Suprapubic skin (tissue), 3 donors: ENCODE data around the gene RASGRP3.

Experiments
- POLR2A ChIP-seq, 2 donors: fragments of 450-650 bp; IDR thresholded peaks; one replicate each; pipeline ENCODE4 v1.6.1; 2017; ENCODE audit warnings: antibody characterized with exemption in 2 of 2, mild to moderate bottlenecking in 2 of 2, moderate library complexity in 2 of 2
- TF ChIP-seq, protein P1 (sequence below), 2 donors: fragments of 200-600 bp in 1 of 2; fragments of 450-650 bp in 1 of 2; sonication (generic) in 1 of 2; IDR thresholded peaks; one replicate each; pipeline ENCODE4 v1.5.1; 2016 to 2019; ENCODE audit warnings: antibody characterized with exemption in 2 of 2, mild to moderate bottlenecking in 1 of 2, moderate library complexity in 1 of 2

DNA sequence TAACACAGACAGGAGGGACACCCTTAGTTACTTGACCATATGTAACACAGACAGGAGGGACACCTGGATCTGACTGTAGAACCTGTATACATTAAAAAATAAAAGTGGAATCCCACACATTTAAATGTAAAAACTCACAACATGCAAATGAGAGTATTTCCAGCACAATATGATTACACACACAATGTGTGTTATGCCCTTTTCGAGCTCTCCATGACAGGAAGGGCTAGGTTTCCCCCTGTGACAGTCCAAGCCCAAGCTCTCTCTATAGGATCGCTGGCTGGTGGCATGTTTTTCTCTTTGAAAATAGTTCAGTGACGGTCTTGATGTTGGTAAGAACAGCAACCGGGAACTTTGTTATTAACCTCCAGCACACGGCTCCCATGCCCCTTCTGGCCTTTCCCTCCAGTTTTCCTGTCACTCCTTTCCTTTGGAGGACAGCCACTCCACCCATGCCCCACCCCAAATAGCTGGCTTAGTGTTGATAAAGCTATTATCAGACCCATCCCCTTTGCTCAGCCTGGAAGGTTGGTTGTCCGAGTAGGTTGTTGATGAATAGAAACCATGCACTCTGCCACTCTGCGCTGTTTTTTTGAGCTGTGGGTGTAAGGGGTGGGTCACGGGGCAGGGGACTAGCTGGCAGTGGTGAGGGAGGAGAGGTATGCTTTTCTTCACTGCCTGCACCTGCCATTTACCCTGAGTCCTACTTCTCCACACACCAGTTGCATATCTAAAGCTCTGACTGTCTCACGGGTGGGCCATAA lies 2.7 kb downstream of the RASGRP3 start:
- TF ChIP-seq, protein P1, sequence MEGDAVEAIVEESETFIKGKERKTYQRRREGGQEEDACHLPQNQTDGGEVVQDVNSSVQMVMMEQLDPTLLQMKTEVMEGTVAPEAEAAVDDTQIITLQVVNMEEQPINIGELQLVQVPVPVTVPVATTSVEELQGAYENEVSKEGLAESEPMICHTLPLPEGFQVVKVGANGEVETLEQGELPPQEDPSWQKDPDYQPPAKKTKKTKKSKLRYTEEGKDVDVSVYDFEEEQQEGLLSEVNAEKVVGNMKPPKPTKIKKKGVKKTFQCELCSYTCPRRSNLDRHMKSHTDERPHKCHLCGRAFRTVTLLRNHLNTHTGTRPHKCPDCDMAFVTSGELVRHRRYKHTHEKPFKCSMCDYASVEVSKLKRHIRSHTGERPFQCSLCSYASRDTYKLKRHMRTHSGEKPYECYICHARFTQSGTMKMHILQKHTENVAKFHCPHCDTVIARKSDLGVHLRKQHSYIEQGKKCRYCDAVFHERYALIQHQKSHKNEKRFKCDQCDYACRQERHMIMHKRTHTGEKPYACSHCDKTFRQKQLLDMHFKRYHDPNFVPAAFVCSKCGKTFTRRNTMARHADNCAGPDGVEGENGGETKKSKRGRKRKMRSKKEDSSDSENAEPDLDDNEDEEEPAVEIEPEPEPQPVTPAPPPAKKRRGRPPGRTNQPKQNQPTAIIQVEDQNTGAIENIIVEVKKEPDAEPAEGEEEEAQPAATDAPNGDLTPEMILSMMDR (IDR thresholded peaks at IDR 0.05), result no peak
- TF ChIP-seq POLR2A (IDR thresholded peaks at IDR 0.05), result no peak
